WTC11 (cell line): ENCODE results near the gene NHS.

Experiments
- CREM ChIP-seq: sonication (generic); formaldehyde crosslinking; IDR thresholded peaks from 2 replicates; pipeline ENCODE4 v1.8.1; 2022; ENCODE audit warnings: mild to moderate bottlenecking, missing genetic modification reagents, moderate library complexity
- ELF4 ChIP-seq: sonication (generic); formaldehyde crosslinking; IDR thresholded peaks from 2 replicates; pipeline ENCODE4 v1.8.1; 2022; ENCODE audit warnings: low read depth, mild to moderate bottlenecking, moderate library complexity, missing genetic modification reagents
- GABPB1 ChIP-seq: sonication (generic); formaldehyde crosslinking; IDR thresholded peaks from 2 replicates; pipeline ENCODE4 v1.8.1; 2023; ENCODE audit warnings: mild to moderate bottlenecking, missing genetic modification reagents
- HMGA2 ChIP-seq: fragments of 250-450 bp; sonication (Bioruptor Pico); IDR thresholded peaks from 2 replicates; pipeline ENCODE4 v1.4.0; 2021; ENCODE audit warnings: mild to moderate bottlenecking, moderate library complexity
- IRF1 ChIP-seq: sonication (generic); formaldehyde crosslinking; IDR thresholded peaks from 2 replicates; pipeline ENCODE4 v1.8.0; 2023; ENCODE audit warnings: missing genetic modification reagents
- NR2C2 ChIP-seq: sonication (generic); formaldehyde crosslinking; IDR thresholded peaks from 2 replicates; pipeline ENCODE4 v1.8.0; 2022; ENCODE audit warnings: mild to moderate bottlenecking, missing genetic modification reagents
- USF2 ChIP-seq: sonication (generic); formaldehyde crosslinking; IDR thresholded peaks from 2 replicates; pipeline ENCODE4 v1.8.1; 2023; ENCODE audit warnings: mild to moderate bottlenecking, missing genetic modification reagents, moderate library complexity
- ZNF423 ChIP-seq: fragments of 250-450 bp; sonication (Bioruptor Pico); IDR thresholded peaks from 2 replicates; pipeline ENCODE4 v2.1.2; 2022; ENCODE audit warnings: mild to moderate bottlenecking, moderate library complexity
- TF ChIP-seq, protein P1 (sequence below): fragments of 200-600 bp; IDR thresholded peaks from 2 replicates; pipeline ENCODE4 v1.8.0; 2022; ENCODE audit warnings: antibody characterized with exemption

DNA sequence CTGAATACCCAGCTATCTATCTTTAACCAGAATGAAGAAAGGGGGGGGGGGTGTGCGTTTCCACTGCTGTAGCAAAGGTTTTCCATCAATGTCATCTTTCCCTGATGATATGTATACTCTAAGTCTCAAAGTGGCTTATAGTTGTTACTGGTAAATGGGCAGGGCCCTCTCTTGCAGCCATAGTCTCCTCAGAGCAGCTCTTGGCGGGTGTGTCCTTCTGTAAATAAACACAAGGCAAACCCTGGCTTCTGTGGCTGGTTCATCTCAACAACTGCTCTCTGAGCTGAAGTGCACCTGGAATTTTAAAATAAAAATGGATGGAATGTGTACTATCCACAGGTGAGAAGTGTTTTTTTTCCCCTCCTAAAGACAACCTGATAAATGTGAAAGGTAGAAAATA is 304.8 kb downstream of the NHS start:
- TF ChIP-seq, protein P1, sequence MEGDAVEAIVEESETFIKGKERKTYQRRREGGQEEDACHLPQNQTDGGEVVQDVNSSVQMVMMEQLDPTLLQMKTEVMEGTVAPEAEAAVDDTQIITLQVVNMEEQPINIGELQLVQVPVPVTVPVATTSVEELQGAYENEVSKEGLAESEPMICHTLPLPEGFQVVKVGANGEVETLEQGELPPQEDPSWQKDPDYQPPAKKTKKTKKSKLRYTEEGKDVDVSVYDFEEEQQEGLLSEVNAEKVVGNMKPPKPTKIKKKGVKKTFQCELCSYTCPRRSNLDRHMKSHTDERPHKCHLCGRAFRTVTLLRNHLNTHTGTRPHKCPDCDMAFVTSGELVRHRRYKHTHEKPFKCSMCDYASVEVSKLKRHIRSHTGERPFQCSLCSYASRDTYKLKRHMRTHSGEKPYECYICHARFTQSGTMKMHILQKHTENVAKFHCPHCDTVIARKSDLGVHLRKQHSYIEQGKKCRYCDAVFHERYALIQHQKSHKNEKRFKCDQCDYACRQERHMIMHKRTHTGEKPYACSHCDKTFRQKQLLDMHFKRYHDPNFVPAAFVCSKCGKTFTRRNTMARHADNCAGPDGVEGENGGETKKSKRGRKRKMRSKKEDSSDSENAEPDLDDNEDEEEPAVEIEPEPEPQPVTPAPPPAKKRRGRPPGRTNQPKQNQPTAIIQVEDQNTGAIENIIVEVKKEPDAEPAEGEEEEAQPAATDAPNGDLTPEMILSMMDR: no peak
- no peak for TF ChIP-seq GABPB1 (CRISPR knock-in tag)
- TF ChIP-seq HMGA2: no peak
- TF ChIP-seq ELF4 (CRISPR knock-in tag): no peak
- no peak for TF ChIP-seq USF2
- TF ChIP-seq CREM (CRISPR knock-in tag): no peak
- TF ChIP-seq IRF1 (CRISPR knock-in tag): no peak
- no peak for TF ChIP-seq NR2C2
- no peak for TF ChIP-seq ZNF423 (CRISPR knock-in tag)
